Stimulated activated CD4-positive, alpha-beta T cell treated with anti-CD3 and anti-CD28 coated beads, TNF-alpha, amount 100 ng/mL, for 48 hours (primary cell): Measurements from ENCODE around the gene RPL38.

Experiments
- DNase-seq, 3 donors: peaks; one replicate each; pipeline ENCODE4 v3.0.0-alpha.2; 2020; ENCODE audit warnings: low read depth in 3 of 3

Gene RPL38

GRCh38 chr17:74210191-74211140 is 7.0 kb downstream of the RPL38 start:
- peak; percentile 69 to 77 (median 69) for DNase-seq

DNA sequence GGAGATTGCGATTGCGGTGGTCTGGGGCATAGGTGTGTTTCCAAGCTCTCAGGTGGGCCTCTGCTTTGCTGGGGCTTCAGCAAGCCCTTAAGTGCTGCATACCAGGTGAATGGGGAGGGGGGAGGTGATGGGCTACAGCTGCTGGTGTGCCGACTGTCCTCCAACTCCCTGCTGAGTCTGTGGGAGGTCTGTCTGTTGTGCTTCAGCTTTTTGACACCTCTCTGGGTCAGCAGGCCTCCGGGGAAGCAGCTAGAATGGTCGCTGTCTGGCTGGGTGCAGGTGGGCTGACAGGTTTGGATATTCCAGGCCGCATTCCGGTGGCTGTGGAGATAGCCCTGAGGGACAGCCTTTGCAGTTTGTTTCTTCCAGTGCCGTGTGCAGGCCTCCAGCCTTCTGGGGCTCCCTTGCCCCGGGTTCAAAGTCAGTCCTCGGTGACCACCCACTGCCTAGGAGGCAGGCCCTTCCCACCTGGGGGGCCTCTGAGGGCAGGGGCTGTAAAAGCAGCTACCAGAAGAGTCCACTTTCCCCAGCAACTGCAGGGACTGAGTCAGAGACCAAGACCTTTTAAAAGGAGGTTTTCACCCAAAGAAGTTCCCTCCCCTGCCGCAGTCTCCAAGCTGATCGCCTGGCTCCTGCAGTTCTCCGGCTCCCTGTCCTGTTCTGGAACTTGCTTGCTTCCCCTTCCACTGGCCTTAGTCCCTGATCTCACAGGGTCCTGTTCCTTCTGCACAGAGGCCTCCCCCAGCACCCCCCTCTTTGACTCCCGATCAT is 7.8 kb downstream of the RPL38 start:
- DNase-seq, result no peak

DNA sequence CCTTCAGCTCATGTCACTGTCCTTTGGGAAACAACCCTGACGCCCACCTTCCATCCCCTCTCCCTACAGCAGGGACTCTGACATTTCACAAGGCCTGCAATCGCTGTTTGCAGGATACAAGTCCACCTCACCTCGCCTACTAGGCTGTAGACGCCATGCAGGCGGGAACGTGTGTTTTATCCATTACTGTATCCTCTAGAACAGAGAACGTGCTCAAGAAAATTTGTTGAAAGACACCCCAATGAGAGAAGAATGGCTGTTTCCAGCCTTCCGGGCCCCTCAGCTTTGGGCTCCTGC is 8.4 kb downstream of the RPL38 start:
- no peak for DNase-seq

DNA sequence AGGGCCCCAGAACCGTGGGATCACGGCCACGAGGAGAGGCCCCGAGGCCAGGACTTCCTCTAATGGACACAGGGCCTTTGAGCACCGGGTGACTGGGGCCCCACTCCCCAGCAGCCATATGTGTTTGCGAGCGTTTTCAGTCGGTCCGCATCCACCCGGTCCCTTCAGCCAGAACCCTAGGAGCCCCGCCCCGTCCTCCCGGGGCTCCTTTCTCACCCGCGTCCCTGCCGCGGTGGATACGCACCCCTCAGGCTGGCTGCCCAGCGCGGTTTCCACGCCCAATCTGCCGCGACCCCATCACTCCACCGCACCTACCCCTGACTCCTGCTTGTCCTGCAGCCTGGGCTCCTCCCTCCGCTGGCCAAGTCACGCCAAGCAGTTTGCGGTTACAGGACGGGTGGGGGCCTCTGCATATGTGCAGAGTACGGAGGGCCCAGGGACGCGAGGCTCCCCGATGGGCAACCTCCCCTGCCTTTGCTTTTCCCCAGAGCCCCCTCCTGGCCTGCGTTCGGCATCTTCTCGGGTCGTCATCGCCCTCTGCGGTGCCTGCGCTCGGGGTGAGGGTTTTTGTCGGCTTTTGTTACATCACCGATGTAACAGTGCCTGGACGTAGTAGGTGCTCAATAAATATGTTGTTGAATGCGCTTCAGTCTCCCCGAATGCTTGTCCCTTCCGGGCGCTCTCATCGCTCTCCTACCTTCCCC is 8.9 kb downstream of the RPL38 start:
- no peak for DNase-seq

DNA sequence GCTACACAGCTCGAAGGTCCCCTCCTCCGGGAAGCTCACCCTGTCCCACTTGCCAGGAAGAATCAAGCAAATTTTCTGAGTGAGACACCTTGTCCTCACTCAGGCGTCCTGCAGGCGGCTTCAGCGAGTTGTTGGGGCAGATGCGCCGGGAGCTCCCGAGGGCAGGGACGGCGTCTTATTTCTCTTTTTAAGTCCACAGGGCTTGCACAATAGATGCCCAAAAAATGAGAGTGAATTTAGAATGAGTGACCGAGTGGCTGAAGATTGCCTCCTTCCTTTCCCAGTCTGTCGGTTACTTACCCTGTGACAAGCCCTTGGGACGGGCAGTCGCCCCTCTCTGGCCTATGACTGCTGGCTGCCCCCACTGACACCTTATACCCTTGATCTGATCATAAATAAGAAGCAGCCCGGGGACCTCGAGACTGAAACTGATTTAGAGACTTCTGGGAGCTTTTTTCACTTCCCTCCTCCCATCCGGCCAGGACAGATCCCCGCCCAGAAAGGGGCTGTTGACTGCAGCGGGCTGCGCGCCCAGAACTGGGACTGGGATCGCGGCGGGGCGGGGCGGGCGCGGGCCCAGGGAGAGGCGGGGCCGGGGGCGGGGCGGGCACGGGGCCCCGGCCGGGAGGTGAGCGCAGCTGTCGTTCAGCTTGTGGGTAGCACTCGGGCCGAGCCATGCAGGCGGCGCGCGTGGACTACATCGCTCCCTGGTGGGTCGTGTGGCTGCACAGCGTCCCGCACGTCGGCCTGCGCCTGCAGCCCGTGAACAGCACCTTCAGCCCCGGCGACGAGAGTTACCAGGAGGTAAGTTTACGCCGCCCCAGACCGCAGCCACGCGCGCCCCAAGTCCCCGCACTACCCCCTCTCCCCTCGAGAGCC is 9.7 kb downstream of the RPL38 start, which contains the start of gene TTYH2:
TSS of gene TTYH2 (plus strand) at position 659 of the 879 bp plus-strand sequence. CDS start at position 676, 17 bp downstream.
- peak; percentile 49 to 62 (median 51) for DNase-seq

- no peak for DNase-seq
Measured at GRCh38 chr17:74213861-74214391, 10.4 kb downstream of the RPL38 start.

GRCh38 chr17:74214484-74215341 is 11.2 kb downstream of the RPL38 start:
- no peak for DNase-seq

GRCh38 chr17:74215342-74215727 is 11.9 kb downstream of the RPL38 start:
- DNase-seq, result no peak

DNA sequence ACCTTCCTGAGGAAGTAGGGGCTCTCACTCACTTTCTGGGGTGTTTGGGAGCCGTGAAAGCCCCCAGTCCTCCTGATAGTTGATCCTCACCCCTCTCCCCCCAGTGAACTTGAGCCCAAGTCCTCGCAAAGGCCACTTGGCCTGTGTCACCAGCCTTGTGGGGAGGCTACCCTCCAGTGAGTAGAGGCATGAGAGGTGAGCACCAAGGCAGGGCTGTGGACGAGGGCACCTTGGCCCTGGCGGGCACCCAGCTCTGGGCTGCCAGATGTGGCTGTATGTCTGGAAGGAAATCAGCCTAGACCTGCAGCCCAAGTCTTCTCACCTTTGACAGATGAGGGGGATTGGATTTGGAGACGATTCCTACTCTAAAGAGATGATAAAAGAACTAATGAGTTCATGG is 13.0 kb downstream of the RPL38 start:
- no peak for DNase-seq

DNA sequence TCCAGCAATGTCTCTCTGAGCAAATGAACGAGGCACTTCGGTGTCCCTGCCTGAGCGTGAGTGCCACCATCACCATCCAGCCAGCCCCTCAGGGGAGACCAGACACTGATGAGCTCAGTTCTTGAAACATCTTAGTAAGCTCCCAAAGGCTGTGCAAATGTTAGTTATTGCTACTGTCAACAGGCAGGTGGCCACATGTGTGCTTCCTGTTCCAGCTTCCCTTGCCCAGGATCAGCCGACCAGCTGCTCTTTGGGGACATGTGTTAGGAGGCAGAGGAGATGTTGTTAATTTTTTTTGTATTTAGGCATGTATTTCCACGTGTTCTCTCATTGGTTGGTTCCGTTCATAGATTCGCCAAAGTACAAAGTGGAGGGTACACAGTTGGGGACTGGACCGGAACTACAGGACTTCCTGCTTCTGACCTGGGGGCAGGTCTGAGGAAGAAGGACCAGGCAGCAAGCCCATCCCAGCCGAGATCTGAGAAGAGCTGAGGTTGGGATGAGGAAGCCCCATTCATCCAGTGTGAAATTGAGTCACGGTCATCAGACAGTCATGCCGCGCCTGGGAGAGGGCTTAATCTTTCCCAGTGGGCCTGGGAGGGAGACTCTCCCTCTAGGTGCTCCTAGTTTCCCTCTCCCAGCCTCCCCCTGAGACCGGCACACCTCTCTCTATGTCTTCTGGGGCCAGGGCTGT is 13.7 kb downstream of the RPL38 start:
- DNase-seq, result no peak

DNA sequence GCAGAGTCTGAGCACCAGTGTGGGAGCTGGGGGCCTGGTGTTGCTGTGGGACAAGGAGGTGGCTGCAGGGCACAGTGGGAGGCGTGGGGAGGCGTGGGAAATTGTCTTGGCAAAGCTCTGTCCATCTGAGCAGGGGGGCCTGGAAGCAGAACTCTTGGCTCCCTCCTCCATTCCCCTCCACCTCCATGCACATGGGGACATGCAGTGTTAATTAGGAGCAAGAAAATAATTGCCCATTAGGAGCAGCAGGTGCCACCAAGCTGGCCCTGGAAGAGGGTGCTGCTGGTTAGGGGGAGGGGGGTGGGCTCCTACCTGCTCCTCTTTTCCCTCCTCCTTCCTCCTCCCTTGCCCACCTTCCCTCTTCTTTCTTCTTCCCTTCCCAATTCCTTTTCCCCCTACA is 14.4 kb downstream of the RPL38 start:
- no peak for DNase-seq

DNA sequence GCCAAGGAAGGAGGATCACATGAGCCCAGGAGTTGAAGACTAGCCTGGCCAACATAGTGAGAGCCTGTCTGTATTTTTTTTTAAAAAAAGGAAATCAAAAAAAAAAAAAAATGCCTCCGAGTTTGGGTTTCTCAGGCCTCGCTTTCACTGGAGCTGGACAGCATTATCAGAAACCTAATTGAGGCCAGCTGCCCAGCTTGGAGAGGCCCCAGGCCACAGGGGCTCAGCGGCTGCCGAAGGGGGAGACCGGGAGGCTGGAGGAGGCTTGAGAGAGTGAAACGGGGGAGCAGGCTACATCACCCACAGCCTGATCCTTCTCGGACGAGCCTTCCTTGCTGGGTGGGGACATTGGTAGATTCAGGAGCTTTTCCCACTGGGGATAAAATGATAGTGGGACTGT is 15.0 kb downstream of the RPL38 start:
- no peak for DNase-seq

DNA sequence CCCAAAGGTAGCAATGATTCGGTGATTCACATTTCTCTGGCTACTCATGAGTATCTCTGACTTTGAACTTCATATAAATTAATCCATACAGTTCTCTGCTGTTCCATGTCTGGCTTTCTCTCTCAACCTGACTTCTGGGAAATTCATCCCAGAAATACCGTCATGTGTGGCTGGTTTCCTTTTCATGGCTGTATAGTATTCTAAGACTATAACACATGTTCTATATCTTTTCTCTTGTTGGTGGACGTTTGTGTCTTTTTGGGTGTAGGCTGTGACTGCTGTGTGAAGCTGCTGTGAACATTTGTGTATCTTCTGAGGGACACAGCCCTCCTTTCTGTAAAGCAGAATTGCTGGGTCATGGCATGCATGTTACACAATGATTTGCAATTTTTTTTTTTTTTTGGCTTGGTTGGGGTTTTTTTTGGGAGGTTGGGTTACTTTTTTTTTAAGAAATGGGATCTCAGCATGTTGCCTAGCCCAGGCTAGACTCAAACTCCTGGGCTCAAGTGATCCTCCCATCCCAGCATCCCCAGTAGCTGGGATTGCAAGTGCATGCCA is 16.2 kb downstream of the RPL38 start:
- DNase-seq, result no peak

DNA sequence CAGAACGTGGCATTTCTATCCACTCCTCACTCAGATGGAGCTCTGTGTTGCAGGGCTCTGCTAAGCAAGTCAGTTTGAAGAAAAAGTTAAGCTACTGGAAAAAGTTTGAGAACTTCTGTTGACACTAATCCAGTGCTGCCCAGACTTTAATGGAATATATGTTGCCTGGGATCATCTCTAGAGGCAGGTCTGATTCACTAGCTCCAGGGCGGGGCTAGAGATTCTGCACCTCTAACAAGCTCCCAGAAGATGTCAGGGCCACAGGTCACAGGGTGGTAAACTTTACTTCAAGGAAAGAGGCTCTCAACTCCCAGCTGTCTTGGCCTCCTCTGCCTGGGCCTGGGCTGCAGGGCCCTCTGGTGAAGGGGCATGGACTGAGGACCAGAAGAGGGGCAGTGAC is 16.7 kb downstream of the RPL38 start:
- DNase-seq, result no peak

- DNase-seq, result no peak
Measured at GRCh38 chr17:74220946-74221818, 17.7 kb downstream of the RPL38 start.

DNA sequence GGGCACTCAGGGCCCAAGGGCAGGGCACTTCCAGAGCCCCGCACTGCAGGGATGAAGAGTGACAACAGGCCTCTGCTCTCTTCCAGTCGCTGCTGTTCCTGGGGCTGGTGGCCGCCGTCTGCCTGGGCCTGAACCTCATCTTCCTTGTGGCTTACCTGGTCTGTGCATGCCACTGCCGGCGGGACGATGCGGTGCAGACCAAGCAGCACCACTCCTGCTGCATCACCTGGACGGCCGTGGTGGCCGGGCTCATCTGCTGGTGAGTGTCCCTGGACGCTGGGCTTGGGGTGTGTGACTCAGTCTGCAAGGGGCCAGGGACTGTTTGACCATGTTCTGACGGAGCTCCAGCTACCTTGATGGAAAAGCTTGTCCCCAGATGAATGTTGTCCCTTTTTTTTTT is 18.9 kb downstream of the RPL38 start:
- DNase-seq, result no peak

DNA sequence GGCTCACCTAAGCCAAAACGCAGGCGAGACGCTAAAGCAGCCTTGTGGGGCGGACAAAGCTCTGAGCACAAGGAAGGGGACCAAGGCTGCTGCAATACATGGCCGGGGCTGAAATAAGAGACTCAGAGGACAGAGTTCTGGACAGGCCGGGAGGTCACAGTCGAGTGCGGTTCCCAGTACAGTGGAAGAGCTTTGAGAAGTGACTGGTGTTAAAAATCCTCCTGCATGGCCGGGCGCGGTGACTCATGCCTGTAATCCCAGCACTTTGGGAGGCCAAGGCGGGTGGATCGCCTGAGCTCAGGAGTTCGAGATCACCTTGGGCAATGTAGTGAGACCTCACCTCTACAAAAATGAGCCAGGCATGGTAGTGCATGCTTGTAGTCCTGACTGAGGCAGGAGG is 20.4 kb downstream of the RPL38 start:
- no peak for DNase-seq
